ENCODE data around the gene POLR1H.

Gene POLR1H

DNA sequence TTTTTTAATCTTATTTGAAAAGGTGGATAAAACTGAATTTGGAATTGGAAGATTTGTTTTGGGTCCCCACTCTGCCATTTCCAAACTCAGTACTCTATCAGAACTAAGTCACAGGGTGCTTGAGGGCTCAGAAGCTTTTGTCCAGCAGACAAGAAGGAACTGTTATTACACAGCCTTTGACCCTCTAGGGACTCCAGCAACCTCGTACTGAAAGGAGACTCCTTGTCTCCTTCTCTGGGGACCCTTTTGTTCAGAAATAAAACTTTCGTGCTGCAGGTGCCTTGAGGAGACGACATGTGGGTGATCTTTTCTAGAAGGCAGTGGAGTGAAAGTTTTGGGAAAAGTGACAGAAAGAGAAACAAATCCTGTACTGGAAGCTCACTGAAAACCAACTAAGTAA is 7.4 kb upstream of the POLR1H start:
- CTCF ChIA-PET, result interaction anchor here (1.2 kb wide), 1 partner anchor 78 kb away, joined by 3 read pairs; no protein-coding TSS in a partner anchor
- POLR2A ChIA-PET, result no interaction called here
- DNase-seq (ENCODE audit: extremely low spot score), result no peak
- TF ChIP-seq CTCF (IDR thresholded peaks at IDR 0.05; ENCODE audit: control extremely low read depth, extremely low read depth, low read depth, missing control alignments), result no peak

GRCh38 chr6:30055513-30055912 is 5.6 kb upstream of the POLR1H start:
- POLR2A ChIA-PET, result no interaction called here
- no peak for TF ChIP-seq CTCF (IDR thresholded peaks at IDR 0.05; ENCODE audit: control extremely low read depth, extremely low read depth, low read depth, missing control alignments)
- CTCF ChIA-PET, result no interaction called here
- no peak for DNase-seq (ENCODE audit: extremely low spot score)

DNA sequence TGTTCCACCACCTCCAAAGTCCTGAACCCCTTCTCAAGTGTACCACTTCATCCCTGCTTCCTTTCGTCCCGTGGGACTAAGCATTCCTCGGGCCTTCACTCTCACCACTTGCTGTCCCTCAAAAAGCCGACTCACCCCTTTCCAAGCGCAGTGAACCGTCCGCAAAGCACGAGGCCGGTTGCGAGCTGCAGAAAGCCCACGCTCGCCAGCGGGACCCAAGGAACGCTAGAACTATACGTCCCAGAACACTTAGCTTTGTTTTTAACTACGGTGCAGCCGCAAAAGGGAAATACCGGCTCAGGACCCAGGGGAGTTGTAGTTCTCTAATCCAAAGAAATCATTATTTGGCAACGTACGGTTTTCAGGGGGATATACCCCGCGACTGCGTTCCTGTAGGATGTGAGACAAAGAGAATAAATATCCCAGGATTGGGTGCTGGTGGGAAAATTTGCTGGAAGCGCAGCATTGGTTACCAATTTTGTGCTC is 416 bp upstream of the POLR1H start:
- ChIA-PET POLR2A (interaction anchor here (0.8 kb wide), 1 partner anchor 10 kb away, joined by 3 read pairs; no protein-coding TSS in a partner anchor), CTCF (interaction anchor here (0.7 to 3.3 kb wide), 8 partner anchors 16 to 411 kb away, joined by 3 to 11 read pairs (median 3); no protein-coding TSS in a partner anchor)
- DNase-seq (ENCODE audit: extremely low spot score), result no peak
- no peak for TF ChIP-seq CTCF (IDR thresholded peaks at IDR 0.05; ENCODE audit: control extremely low read depth, extremely low read depth, low read depth, missing control alignments)

DNA sequence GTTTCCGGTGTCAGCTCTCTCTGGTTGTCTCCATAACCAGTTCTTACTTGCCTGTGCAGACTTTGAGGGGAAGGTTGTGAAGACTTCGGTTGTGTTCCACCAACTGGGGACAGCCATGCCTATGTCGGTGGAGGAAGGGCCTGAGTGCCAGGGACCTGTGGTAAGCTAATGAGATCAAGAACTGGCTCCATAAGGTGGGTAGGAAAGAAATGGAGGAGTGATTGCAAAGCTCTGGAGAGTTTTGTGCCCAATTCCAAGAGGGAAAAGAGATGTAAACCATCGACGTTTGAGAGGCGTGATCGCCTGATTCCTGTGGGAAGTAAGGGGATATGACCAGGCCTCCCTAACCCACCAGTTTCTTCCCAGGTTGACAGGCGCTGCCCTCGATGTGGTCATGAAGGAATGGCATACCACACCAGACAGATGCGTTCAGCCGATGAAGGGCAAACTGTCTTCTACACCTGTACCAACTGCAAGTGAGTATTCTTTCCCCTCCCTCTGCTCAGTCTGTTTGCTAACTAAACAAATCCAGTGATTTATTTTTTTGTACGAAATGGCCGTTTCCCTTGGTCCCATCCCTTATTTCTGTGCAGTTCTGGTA is 893 bp downstream of the POLR1H start:
- POLR2A ChIA-PET, result no interaction called here
- no peak for DNase-seq (ENCODE audit: extremely low spot score)
- no peak for TF ChIP-seq CTCF (IDR thresholded peaks at IDR 0.05; ENCODE audit: control extremely low read depth, extremely low read depth, low read depth, missing control alignments)
- CTCF ChIA-PET, result interaction anchor here (0.8 to 3.3 kb wide), 4 partner anchors 8 to 69 kb away, joined by 3 to 11 read pairs (median 3); no protein-coding TSS in a partner anchor

GRCh38 chr6:30062471-30063178 is 1.6 kb downstream of the POLR1H start:
- ChIA-PET CTCF (no interaction called here), POLR2A (no interaction called here)
- no peak for TF ChIP-seq CTCF (IDR thresholded peaks at IDR 0.05; ENCODE audit: control extremely low read depth, extremely low read depth, low read depth, missing control alignments)
- no peak for DNase-seq (ENCODE audit: extremely low spot score)

GRCh38 chr6:30063315-30063714 is 2.2 kb downstream of the POLR1H start:
- no peak for DNase-seq (ENCODE audit: extremely low spot score)
- ChIA-PET CTCF (no interaction called here), POLR2A (no interaction called here)
- no peak for TF ChIP-seq CTCF (IDR thresholded peaks at IDR 0.05; ENCODE audit: control extremely low read depth, extremely low read depth, low read depth, missing control alignments)
